Astrocyte (in vitro differentiated cells and primary cell): ENCODE measurements around the gene IQCE.

ENCODE experiments used
- EZH2 ChIP-seq: IDR thresholded peaks from 2 replicates; pipeline ENCODE4 v1.6.1; 2012; ENCODE audit warnings: mild to moderate bottlenecking, low read length, inconsistent platforms; ENCODE audit not compliant: insufficient read depth
- TF ChIP-seq, protein P1 (sequence below): IDR thresholded peaks from 2 replicates; pipeline ENCODE4 v1.5.1; 2011; ENCODE audit warnings: low read depth, mild to moderate bottlenecking, inconsistent platforms, low read length, moderate library complexity; ENCODE audit not compliant: insufficient read depth

DNA sequence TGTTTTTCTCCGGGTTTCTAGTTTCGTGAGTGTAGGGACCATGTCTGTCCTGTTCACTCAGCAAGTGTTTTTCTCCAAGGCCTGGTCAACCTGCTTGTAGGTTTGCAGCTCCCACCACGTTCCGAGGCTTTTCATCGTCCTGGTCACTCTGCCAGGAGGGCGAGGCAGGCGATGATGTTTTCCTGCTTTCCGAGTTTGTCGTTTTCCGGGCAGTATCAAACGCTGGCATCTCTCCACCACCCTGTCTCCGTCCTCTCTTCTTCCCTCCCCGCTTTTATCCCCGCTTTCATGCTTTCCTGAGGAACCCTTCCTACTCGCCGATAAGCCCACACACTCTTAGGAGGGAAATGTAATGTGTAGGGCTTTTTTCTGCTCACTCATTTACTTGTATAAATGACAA, 11.2 kb downstream of the IQCE start:
- TF ChIP-seq, protein P1, sequence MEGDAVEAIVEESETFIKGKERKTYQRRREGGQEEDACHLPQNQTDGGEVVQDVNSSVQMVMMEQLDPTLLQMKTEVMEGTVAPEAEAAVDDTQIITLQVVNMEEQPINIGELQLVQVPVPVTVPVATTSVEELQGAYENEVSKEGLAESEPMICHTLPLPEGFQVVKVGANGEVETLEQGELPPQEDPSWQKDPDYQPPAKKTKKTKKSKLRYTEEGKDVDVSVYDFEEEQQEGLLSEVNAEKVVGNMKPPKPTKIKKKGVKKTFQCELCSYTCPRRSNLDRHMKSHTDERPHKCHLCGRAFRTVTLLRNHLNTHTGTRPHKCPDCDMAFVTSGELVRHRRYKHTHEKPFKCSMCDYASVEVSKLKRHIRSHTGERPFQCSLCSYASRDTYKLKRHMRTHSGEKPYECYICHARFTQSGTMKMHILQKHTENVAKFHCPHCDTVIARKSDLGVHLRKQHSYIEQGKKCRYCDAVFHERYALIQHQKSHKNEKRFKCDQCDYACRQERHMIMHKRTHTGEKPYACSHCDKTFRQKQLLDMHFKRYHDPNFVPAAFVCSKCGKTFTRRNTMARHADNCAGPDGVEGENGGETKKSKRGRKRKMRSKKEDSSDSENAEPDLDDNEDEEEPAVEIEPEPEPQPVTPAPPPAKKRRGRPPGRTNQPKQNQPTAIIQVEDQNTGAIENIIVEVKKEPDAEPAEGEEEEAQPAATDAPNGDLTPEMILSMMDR = no peak
- TF ChIP-seq EZH2 = no peak
